Activated naive CD8-positive, alpha-beta T cell (primary cell): ENCODE results near the gene SNRPF.
"Not testable (repeated sequence)": the region's sequence is repeated elsewhere in the genome, so short reads cannot be mapped to it uniquely, and the experiment has no call there.

Source experiments
- H3K27ac Mint-ChIP-seq: one replicate; pipeline ENCODE4 v1.8.0; 2021; ENCODE audit warnings: mixed read lengths
- H3K27me3 Mint-ChIP-seq: one replicate; pipeline ENCODE4 v1.8.0; 2021; ENCODE audit warnings: mixed read lengths
- H3K36me3 Mint-ChIP-seq: one replicate; pipeline ENCODE4 v1.8.0; 2021; ENCODE audit warnings: mixed read lengths
- H3K4me1 Mint-ChIP-seq: one replicate; pipeline ENCODE4 v1.8.0; 2021; ENCODE audit warnings: low read depth, mixed read lengths
- H3K4me3 Mint-ChIP-seq: one replicate; pipeline ENCODE4 v1.8.0; 2021; ENCODE audit warnings: mild to moderate bottlenecking, mixed read lengths
- H3K9me3 Mint-ChIP-seq: one replicate; pipeline ENCODE4 v1.8.0; 2021; ENCODE audit warnings: low read depth, mixed read lengths

SNRPF gene

DNA sequence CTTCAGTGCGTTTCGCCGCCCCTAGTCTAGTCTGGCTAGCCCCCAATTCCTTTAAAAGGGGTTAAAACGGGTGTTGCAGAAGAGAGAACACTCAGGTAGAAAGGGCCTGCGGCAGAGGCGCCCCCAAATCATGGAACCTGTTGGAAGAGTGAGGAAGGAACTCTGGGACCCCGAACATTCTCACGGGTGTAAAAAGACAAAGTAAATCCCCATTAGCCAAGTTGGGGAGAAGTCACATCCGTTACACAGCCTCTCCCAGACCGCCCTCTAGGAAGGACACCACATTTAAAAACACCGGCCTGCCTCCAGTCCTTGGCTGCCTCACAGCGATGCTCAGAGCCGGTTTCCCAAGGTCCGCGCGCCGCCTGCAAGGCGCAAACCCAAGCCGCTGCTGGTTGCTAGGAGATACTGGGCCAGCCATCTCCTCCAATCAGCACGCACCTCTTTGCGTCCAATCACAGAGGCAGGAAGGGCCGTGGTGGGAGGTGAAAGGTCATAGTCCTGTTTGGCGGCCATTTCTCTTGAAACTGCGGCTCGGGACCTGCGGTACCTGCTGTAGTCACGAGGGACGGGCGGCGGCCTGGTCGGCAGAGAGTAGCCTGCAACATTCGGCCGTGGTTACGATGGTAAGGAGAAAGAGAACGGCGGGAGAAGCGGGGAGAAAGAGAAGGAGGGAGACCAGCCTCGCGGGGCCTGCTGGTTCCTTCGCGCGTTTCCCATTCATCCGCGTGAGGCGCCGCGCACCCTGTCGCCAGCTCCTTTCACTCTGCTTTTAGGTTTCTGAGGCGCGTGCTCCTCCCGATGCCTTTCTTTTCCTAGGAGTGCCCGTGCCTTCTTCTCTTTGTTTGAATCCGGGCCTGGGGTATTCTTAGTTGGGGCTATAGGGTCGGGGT lies at the start of gene SNRPF:
Gene SNRPF, plus strand, starts transcription at position 502 of the 893 bp plus-strand sequence. Its CDS starts 122 bp downstream, at position 624.
- Mint-ChIP-seq H3K36me3 (peaks cover 19% of the 10 kb centered on the region), H3K9me3 (no peaks in the 10 kb centered on the region), H3K4me3 (no peak within 1 kb of the TSS), H3K4me1 (peaks cover 29% of the 10 kb centered on the region), H3K27me3 (peaks cover 6% of the 10 kb centered on the region), H3K27ac (no peak within 1 kb of the TSS)

DNA sequence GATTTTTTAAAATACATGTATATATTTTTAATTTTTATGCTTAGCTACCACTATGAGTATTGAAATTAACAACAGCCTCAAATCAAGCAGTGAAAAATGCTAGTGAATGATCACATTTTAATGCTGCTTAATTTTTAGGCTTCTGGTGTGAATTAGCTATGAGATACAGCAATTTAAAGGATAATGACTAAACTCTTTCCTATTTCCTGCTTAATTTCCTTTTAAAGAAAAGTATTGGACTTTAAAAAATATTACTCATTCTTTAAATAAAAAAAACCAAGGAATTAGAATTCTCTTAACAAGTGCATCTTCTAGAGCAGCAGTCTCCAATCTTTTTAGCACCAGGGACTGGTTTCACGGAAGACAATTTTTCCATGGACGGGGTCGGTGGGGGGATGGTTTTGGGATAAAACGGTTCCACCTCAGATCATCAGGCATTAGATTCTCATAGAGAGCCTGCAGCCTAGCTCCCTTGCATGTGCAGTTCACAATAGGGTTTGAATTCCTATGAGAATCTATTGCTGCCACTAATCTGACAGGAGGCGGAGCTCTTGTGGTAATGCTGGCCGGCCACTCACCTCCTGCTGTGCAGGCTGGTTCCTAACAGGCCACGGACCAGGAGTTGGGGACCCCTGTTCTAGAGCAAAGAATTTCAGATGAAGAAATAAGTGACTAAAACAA lies 49.6 kb upstream of the SNRPF start:
- peaks cover 14% of the 10 kb centered on the region for H3K27me3 Mint-ChIP-seq
- H3K27ac Mint-ChIP-seq, result no peak overlapping the region

DNA sequence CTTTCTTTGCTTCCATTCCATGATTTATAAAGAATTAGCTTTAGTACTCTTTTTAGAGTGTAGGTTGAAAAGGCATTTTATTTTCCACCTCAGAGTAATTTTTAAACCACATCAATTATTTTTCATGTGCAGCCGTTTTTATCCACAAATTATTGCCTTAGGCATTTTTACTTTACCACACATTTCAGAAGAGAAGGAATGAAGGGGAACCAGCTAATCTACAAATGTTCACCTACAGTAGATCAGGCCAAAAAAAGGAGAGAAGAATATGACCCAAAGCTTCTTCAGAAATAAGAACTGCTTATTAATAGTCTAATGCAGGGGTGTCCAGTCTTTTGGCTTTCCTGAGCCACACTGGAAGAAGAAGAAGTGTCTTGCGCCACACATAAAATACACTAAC lies 48.3 kb upstream of the SNRPF start:
- Mint-ChIP-seq H3K36me3 (no peaks in the 10 kb centered on the region), H3K27me3 (peaks cover 14% of the 10 kb centered on the region), H3K9me3 (no peaks in the 10 kb centered on the region), H3K27ac (no peak overlapping the region), H3K4me1 (no peaks in the 10 kb centered on the region), H3K4me3 (no peak overlapping the region)

More for the DNA sequence above, 49.6 kb upstream of the SNRPF start:
- no peaks in the 10 kb centered on the region for H3K9me3 Mint-ChIP-seq
- no peaks in the 10 kb centered on the region for H3K36me3 Mint-ChIP-seq
- no peaks in the 10 kb centered on the region for H3K4me1 Mint-ChIP-seq
- H3K4me3 Mint-ChIP-seq, result no peak overlapping the region

- peaks cover 14% of the 10 kb centered on the region for H3K27me3 Mint-ChIP-seq
- not testable (repeated sequence) for H3K27ac Mint-ChIP-seq, H3K36me3 Mint-ChIP-seq, H3K4me1 Mint-ChIP-seq, H3K9me3 Mint-ChIP-seq, H3K4me3 Mint-ChIP-seq
Observed at GRCh38 chr12:95812155-95812554, 46.6 kb upstream of the SNRPF start.

GRCh38 chr12:95815632-95816212 lies 43.0 kb upstream of the SNRPF start:
- no peaks in the 10 kb centered on the region for H3K9me3 Mint-ChIP-seq
- no peak overlapping the region for H3K4me3 Mint-ChIP-seq
- H3K27ac Mint-ChIP-seq, result no peak overlapping the region
- H3K4me1 Mint-ChIP-seq, result no peaks in the 10 kb centered on the region
- H3K36me3 Mint-ChIP-seq, result no peaks in the 10 kb centered on the region
- peaks cover 12% of the 10 kb centered on the region for H3K27me3 Mint-ChIP-seq

GRCh38 chr12:95820096-95820703 lies 38.6 kb upstream of the SNRPF start:
- Mint-ChIP-seq H3K4me3 (no peak overlapping the region), H3K27ac (no peak overlapping the region), H3K9me3 (no peaks in the 10 kb centered on the region), H3K27me3 (peaks cover 18% of the 10 kb centered on the region), H3K4me1 (no peaks in the 10 kb centered on the region), H3K36me3 (no peaks in the 10 kb centered on the region)

GRCh38 chr12:95829395-95829794 lies 29.4 kb upstream of the SNRPF start:
- Mint-ChIP-seq H3K27ac (no peak overlapping the region), H3K4me3 (no peak overlapping the region), H3K4me1 (no peaks in the 10 kb centered on the region), H3K9me3 (no peaks in the 10 kb centered on the region), H3K36me3 (no peaks in the 10 kb centered on the region), H3K27me3 (peaks cover 17% of the 10 kb centered on the region)

- Mint-ChIP-seq H3K27ac (no peak overlapping the region), H3K9me3 (no peaks in the 10 kb centered on the region)
Observed at GRCh38 chr12:95830335-95831089, 28.2 kb upstream of the SNRPF start.

DNA sequence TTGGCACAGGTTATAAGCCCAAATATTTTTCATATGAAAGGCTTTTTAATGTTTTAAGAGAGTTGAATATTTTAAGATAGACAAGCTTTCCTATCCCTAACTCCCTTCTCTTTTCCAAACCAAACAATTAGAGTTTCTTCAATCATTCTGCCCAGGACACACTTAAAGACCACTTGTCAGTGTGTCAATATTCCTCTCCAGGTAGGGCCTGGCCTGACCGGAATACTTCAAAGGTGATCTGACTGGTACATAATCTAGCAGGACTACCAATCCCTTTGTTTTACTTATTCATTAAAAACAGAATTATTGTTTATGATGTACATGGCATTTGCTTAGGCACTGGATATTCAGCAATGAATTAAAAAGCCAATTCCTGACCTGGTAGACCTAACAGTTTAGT lies 24.2 kb upstream of the SNRPF start:
- H3K4me3 Mint-ChIP-seq, result no peak overlapping the region
- no peak overlapping the region for H3K27ac Mint-ChIP-seq
- no peaks in the 10 kb centered on the region for H3K9me3 Mint-ChIP-seq
- H3K27me3 Mint-ChIP-seq, result peaks cover 19% of the 10 kb centered on the region
- peaks cover 12% of the 10 kb centered on the region for H3K4me1 Mint-ChIP-seq
- no peaks in the 10 kb centered on the region for H3K36me3 Mint-ChIP-seq

More at GRCh38 chr12:95830335-95831089, 28.2 kb upstream of the SNRPF start:
- no peaks in the 10 kb centered on the region for H3K4me1 Mint-ChIP-seq
- no peak overlapping the region for H3K4me3 Mint-ChIP-seq
- H3K36me3 Mint-ChIP-seq, result no peaks in the 10 kb centered on the region
- peaks cover 19% of the 10 kb centered on the region for H3K27me3 Mint-ChIP-seq

DNA sequence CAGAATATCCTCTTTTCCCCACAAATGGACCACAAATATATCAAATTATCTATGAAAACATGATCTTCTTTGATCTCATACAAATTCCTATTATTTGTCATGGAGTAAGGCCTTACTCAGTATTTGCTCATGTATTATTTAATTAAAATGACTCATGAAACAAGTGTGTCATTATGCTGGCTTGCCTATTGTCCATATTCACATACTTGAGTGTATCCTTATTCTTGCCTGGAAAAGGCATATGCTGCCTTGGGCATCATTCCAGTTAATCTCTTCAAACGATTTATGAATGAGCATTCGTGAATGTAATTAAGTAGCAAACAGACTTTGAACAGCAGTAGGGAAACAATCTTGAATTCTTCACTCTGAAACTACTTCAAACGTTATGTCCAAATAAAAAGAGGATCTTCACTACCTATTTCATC lies 22.6 kb upstream of the SNRPF start:
- Mint-ChIP-seq H3K4me3 (no peak overlapping the region), H3K27me3 (peaks cover 14% of the 10 kb centered on the region), H3K9me3 (no peaks in the 10 kb centered on the region), H3K4me1 (peaks cover 12% of the 10 kb centered on the region), H3K36me3 (no peaks in the 10 kb centered on the region), H3K27ac (no peak overlapping the region)

DNA sequence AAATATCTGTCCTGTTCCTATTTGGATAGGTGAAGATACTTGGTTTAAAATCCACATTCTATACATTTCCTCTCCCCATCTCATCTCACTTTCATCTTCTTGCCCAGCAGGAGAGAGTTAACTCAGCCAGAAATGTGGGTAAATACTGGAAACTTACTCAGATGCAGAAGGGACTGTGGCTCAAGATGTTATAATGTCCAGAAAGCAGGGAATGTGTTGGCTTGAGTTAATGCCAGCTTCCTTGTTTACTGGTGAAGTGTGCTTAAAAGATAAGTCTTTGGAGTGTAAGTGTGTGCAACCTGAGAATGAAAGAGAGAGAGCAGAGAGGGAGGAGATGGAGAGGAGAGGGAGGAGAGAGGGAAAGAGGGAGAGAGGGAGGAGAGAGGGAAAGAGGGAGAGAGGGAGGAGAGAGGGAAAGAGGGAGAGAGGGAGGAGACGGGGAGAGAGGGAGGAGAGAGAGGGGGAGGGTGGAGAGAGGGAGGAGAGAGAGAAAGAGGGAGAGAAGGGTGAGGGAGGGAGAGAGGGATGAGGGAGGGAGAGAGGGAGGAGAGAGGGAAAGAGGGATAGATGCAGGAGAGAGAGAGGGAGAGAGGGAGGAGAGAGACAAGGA lies 22.0 kb upstream of the SNRPF start:
- H3K9me3 Mint-ChIP-seq, result no peaks in the 10 kb centered on the region
- peaks cover 12% of the 10 kb centered on the region for H3K4me1 Mint-ChIP-seq
- no peaks in the 10 kb centered on the region for H3K36me3 Mint-ChIP-seq
- H3K27me3 Mint-ChIP-seq, result peaks cover 13% of the 10 kb centered on the region
- H3K27ac Mint-ChIP-seq, result no peak overlapping the region
- H3K4me3 Mint-ChIP-seq, result no peak overlapping the region

DNA sequence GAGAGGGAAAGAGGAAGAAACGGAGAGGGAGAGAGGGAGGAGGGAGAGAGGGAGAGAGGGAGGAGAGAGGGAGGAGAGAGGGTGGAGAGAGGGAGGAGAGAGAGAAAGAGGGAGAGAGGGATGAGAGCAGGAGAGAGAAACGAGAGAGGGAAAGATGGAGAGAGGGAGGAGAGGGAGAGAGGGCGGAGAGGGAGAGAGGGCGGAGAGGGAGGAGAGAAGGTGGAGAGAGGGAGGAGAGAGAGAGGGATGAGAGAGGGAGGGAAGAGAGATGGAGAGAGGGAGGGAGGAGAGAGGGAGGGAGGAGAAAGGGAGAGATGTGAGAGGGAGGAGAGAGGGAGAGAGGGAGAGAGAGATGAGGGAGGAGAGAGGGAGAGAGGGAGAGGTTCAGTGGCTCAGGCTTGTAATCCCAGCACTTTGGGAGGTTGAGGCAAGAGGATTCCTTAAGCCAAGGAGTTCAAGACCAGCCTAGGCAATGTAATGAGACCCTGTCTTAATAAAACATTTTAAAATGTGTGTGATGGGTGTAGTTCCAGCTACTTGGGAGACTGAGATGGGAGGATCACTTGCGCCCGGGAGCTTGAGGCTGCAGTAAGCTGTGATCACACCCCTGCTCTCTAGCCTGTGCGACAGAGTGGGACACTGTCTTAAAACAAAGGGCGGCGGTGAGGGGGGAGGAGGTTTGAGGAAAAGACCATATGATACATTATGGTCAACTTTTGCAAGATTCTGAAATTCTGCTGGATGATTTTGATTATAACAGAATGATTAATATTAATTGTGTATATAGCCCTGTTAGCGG lies 21.3 kb upstream of the SNRPF start:
- H3K27ac Mint-ChIP-seq, result no peak overlapping the region
- H3K4me1 Mint-ChIP-seq, result peaks cover 12% of the 10 kb centered on the region
- peaks cover 10% of the 10 kb centered on the region for H3K27me3 Mint-ChIP-seq
- H3K9me3 Mint-ChIP-seq, result no peaks in the 10 kb centered on the region
- no peak overlapping the region for H3K4me3 Mint-ChIP-seq
- no peaks in the 10 kb centered on the region for H3K36me3 Mint-ChIP-seq

GRCh38 chr12:95838125-95838524 lies 20.6 kb upstream of the SNRPF start:
- Mint-ChIP-seq H3K4me1 (peaks cover 12% of the 10 kb centered on the region), H3K9me3 (no peaks in the 10 kb centered on the region), H3K27ac (no peak overlapping the region), H3K4me3 (peak overlapping the region; percentile 41), H3K27me3 (peaks cover 11% of the 10 kb centered on the region), H3K36me3 (no peaks in the 10 kb centered on the region)
